ENCODE results near the gene MDGA2.
"Not testable (repeated sequence)": the region's sequence is repeated elsewhere in the genome, so short reads cannot be mapped to it uniquely, and the experiment has no call there.

MDGA2 gene

DNA sequence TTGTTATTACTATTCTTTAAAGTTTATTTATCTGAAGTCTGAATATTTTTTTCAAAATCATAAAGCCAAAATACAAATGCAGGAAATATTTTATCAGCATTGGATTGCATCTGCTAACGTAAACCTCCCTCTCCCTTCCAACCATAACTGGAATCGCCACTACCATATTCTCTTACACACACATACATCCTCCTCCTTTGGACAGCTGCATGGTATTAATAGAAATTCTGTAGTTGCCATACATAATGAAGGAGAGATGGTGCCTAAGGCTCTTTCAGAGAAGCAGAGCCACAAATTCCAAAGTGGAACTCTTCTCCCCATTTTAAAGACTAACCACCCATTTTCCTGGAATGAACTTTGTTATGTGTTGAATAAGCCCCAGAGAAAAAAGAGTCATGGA lies 352.7 kb downstream of the MDGA2 start:
- no peak for DNase-seq

GRCh38 chr14:47302121-47302520 lies 373.3 kb downstream of the MDGA2 start:
- DNase-seq = no peak

DNA sequence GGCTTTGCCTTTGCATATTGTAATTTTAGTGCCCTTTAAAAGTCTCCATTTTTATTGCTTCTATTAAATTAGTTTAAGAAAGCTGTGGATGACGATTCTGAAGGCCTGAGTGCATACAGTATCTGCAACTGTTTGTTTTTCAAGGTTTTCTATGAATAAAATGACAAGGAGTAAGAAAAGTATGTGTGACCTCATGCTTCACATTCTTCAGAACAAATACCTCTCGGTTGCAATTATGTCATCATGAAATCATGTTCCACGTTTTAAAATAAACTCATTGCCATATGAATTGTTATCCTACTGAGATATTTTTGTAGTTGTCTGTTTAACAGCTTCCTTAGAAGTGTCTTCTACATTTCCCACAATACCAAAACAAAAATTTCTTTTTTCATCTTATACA lies 374.6 kb downstream of the MDGA2 start:
- no peak for DNase-seq

- no peak for DNase-seq
Measured at GRCh38 chr14:47297374-47297773, 378.0 kb downstream of the MDGA2 start.

GRCh38 chr14:47284283-47284682 lies 391.1 kb downstream of the MDGA2 start:
- DNase-seq = no peak

- DNase-seq = not testable (repeated sequence)
Measured at GRCh38 chr14:47281761-47282160, 393.6 kb downstream of the MDGA2 start.

DNA sequence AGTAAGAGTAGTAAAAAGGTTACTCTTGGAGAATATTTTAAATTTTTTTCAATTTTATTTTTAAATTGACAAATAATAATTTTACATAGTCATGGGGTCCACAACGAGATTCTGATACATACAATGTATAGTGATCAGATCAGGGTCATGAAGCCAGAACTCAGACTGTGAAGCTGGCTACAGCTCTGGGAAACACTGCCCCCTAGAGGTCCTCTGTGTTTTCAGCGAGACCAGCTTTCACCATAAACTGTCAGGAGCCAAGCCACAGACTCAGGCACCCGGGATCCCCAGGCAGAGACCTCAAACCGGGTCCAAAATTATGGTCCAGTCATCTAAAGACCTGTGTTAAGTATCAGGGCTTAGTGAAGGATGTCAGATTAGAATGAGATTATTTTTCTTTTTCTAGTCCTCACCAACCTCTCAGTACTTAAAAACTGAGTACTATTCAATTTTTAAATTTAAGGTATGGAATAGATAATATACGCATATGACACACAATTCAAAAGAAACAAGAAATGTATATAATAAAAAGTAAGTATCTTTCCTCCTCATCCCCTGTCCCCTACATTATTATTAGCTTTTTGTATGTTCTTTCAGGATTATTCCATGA lies 397.1 kb downstream of the MDGA2 start:
- DNase-seq = no peak

- DNase-seq = no peak
Measured at GRCh38 chr14:47277703-47278102, 397.7 kb downstream of the MDGA2 start.

DNA sequence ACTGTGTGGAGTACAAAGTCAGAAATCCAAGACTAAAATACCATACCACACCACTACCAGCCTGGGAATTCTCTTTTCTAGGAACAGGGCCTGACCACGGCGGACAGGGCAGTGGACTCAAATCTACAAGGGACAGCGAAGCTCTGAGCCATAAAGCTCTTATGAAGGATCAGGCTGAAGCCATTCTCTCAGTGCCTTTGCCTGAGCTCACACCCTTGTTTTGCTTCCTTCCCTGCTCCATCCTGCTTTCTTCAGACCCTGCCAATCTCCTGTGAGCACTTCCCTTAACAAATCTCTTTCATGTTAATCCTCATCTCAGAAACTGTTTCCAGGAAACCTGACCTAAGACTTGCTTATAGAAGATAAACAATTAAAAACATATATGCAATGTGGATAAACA lies 398.5 kb downstream of the MDGA2 start:
- DNase-seq = no peak

- DNase-seq = no peak
Measured at GRCh38 chr14:47273939-47274338, 401.5 kb downstream of the MDGA2 start.

DNA sequence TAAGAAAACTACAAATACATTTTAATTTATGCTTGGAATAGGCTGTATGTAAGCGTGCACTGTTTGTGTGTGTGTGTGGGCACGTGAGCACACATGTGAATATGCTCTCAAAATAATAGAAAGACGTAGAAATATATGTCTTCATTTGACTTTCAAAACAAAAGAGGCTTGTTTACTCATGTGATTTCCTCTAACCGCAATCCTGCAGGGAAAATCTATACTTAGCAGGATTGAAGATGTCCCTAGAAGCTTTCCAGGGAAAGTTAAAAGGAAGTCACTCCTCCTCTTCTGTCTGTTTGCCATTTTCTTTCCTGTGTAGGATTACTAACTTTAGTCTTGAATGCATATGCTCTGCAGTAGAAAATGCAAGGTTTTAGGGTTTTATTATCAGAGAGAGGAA lies 404.7 kb downstream of the MDGA2 start:
- no peak for DNase-seq

DNA sequence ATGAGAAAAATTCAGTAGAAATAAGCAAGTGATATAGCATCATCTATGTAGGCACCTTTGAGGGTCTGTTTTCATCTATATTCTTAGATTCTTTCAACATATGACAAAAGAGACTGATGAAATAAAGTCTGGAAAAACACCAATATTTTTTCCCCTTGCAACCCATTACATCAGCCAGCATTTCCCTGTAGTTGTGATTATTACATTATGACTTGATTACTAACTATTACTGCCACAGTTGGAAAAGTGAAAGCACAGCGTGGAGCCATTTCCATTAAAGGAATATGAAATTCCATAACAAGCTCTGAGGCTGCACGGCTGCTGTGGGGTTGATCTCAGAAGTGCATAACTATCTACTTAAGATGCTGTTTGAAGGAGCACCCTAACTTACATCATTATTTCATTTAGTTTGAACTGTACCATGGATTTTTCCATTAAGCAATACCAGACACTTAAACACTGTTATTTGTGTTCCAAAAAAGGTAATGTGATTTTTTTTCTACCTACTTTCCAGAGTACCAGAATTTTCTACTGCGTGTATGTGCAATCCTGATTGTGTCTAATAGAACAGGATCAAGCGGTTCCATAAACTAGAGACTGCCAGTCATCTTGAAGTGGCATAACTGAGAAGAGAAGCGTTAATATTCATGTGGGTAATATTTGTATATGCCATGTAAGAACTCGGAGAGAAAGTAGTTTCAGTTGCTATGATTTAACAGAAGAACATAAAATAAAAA lies 405.5 kb downstream of the MDGA2 start:
- no peak for DNase-seq

DNA sequence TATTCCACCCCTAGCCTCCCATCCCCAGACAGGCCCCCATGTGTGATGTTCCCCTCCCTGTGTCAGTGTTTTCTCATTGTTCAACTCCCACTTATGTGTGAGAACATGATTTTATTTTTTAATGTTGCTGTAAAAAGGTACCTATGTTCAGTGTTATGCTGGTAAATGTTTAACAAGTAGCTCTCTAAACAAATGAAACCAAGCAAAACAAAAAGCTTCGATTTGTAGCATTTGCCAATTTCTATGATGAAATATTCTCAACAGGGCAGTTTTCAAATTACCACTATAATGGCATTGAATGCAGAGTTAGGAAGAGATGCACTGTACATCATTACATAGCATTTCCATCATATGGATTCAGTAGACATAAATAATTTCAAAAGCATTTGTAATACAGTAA lies 410.6 kb downstream of the MDGA2 start:
- no peak for DNase-seq

DNA sequence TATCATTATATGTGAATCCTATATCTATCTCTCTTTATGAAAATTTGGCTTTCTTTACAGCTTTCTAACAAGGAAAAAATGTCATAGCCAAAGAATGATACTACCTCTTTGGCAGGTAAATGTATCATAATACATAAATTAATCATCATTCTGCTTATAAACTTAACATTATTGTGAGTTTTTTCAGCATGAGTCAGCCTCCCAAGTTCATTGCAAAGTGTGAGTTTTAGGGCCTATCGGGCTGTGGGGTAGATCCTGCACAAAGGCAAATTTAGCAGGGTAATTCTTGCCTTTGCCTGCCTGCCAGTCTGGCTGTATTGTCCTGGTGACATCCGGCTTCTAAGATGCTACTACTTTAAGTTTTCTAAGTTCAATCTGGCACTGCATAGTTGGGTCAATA lies 412.6 kb downstream of the MDGA2 start:
- no peak for DNase-seq

DNA sequence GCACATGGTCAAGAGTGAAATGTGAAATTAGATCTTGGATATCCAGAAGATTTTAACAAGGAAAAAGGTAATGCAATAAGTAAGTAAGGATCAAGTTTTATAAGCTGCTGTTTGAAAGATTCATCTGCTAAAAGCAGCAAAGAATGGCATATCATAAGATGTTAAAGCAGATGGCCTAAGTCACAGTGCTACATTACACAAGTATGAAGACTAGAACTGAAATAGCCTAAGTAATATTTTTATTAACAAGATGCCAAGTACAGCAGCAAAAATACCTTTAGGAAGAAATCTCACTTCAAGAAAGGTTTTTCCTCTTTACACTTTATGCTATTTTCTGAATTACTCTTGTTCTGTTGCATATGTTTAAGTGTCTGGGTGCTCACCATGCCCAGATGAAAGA lies 414.1 kb downstream of the MDGA2 start:
- no peak for DNase-seq

DNA sequence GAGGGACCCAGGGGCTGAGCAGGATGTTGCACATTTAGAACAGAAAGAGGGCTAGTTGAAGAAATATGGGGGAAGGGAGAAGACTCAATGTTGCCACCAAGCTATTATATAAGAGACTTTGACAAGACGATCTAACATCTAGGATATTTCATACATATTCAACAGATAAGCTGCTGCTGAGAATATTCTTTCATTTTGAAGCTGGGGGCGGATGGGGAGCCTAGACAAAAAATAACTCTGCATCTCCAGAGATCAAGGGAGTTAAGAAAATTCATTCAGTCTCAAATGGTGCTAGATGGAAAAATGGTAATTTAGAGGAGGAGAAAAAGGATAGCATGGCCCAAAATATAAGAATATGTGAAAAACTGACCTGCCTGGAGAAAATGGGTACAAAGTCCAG lies 415.6 kb downstream of the MDGA2 start:
- no peak for DNase-seq

GRCh38 chr14:47257013-47257412 lies 418.4 kb downstream of the MDGA2 start:
- DNase-seq = no peak

DNA sequence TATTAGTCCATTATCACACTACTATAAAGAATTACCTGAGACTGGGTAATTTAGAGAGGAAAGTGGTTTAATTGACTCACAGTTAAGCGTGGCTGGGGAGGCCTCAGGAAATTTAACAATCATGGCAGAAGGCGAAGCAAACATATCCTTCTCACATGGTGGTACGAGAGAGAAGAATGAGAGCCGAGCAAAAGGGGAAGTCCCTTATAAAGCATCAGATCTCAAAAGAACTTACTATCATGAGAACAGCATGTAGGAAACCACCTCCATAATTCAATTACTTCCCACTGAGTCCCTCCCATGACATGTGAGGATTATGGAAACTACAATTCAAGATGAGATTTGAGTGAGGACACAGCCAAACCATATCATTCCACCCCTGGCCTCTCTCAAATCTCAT lies 422.6 kb downstream of the MDGA2 start:
- DNase-seq = no peak

- DNase-seq = no peak
Measured at GRCh38 chr14:47246367-47246766, 429.0 kb downstream of the MDGA2 start.

GRCh38 chr14:47242579-47242978 lies 432.8 kb downstream of the MDGA2 start:
- DNase-seq = not testable (repeated sequence)

DNA sequence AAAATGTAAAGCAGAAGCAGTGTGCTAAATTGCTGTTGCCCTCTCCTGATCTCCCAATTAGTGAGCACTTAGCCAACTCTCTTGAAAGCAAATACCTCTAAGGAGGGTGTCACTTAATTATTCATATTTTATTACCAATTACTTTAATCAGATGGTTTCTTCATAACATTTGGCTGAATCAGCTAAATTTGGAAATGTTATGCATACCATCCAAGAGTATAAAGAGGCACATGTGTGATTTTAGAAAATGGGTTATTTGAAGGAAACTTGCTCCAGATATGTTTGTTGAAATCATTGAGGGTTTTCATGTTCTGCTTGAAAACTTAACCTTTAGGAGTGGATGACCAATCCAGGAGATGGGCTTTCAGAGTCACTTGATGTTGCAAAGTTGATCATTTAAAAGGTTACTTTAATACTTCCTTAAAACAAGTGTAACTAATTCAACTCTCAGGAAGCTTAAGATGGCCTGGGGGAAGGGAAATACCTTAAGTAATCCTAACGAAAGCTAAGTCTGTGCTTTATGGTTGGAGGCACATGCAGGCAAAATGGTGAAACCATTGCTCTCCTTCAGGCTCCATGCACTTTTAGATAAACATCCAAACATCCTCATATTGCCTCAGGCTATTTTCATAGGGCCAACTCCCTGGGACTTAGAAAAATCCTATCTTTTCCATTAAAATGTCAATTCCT lies 434.5 kb downstream of the MDGA2 start:
- DNase-seq = no peak

GRCh38 chr14:47235619-47236018 lies 439.8 kb downstream of the MDGA2 start:
- DNase-seq = no peak

GRCh38 chr14:47226877-47227520 lies 448.4 kb downstream of the MDGA2 start:
- DNase-seq = no peak

GRCh38 chr14:47223656-47224055 lies 451.7 kb downstream of the MDGA2 start:
- no peak for DNase-seq
